VCaP (cell line): Measurements from ENCODE around the gene LAMC1.
A peak's percentile ranks its signal among the peaks of the same experiment; 100 is the strongest.

ENCODE experiments used
- H3K27ac ChIP-seq: fragments of 450-650 bp; 2 replicates; pipeline ENCODE4 v1.5.1; 2017
- CTCF ChIP-seq: fragments of 450-650 bp; conservative IDR thresholded peaks from 2 replicates; pipeline ENCODE4 v1.5.1; 2017; ENCODE audit warnings: mild to moderate bottlenecking, moderate library complexity

LAMC1 gene

GRCh38 chr1:183129921-183130690 is 106.9 kb downstream of the LAMC1 start:
- TF ChIP-seq CTCF, result no peak
- no peak overlapping the region for H3K27ac ChIP-seq

DNA sequence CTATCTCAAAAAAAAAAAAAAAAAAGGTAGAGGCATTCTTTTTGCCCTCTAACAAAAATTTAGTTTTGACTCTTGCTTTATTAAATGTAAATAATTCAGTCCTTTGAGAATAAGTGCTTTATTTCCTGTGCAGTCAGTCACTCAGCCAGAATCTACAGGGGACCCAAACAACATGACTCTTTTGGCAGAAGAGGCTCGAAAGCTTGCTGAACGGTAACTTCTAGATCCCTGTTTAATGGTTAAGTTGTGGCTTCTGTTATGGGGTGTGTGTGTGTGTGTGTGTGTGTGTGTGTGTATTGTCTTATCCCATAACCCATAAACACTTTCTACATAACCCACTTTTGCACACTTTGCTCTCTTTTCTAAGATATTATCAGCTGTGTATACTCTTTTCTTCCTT is 107.9 kb downstream of the LAMC1 start:
- H3K27ac ChIP-seq, result no peak overlapping the region
- no peak for TF ChIP-seq CTCF

DNA sequence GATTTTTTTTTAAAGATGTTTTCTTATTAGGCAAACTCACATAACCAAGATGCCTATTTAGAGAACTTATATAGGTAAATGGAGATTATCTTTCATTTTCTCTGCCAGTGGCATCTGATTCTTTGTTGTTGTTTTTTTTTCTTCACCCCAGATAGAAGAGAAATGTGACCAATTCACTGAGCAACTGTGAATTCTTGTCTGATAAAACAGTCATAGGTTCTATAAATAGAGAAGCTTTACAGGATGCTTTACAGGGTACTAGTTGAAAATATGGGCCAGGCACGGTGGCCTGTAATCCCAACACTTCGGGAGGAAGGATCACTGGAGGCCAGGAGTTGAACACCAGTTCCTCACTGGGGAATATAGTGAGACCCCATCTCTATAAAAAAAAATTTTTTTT is 112.1 kb downstream of the LAMC1 start:
- no peak overlapping the region for H3K27ac ChIP-seq
- TF ChIP-seq CTCF, result no peak

- H3K27ac ChIP-seq, result no peak overlapping the region
- TF ChIP-seq CTCF, result no peak
These were observed 114.6 kb downstream of the LAMC1 start for GRCh38 chr1:183137782-183138181.

DNA sequence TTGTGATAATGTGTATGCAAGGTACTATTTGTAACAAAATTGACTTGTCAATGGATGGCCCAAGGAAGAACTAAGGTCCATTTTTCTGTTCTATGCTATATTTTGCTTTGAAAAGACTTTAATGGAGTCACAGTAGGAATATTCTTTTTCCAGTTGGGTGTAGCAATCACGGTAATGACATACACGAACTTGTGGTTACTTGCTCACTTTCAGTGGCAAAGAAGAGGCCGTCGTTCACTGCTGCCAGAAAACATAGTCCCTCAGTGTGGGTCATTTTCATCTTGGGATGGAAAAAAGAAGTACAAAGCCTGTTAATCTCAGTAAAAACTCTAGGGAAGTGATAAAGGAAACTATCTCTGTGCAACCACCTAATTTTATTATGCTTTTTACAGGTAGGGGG is 115.1 kb downstream of the LAMC1 start:
- no peak for TF ChIP-seq CTCF
- peak overlapping the region; percentile 36 for H3K27ac ChIP-seq

GRCh38 chr1:183139281-183139942 is 116.2 kb downstream of the LAMC1 start:
- peak overlapping the region; percentile 36 for H3K27ac ChIP-seq
- no peak for TF ChIP-seq CTCF

DNA sequence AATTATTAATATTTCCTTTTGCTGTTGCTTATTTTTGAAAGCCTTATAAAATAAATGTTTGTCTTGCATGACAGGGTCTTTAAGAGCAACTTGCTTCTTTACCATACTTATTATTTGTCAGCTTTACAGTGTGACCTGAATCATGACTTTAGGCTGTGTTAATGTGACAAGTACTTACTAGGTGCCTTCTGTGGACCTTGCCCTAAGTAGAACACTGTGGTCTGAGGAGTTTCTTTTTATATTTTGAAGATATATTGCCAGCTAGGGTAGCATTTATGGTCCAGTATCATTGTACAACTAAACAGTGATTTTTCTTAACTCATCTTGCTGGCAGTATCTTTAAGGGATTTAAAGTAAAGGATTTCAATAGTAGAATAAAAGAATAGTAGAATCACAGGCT is 117.4 kb downstream of the LAMC1 start:
- no peak for TF ChIP-seq CTCF
- H3K27ac ChIP-seq, result no peak overlapping the region
